ENCODE data around the gene HRAS. TPM values are rescaled to one million over a fixed set of nuclear protein-coding genes. Genes with fewer than 3 reads are reported as not detected.
"Not testable (repeated sequence)": the region's sequence is repeated elsewhere in the genome, so short reads cannot be mapped to it uniquely, and the experiment has no call there.

HRAS gene
- total RNA-seq, 2 experiments from 2014 or later = 51.7 to 63.5 TPM

DNA sequence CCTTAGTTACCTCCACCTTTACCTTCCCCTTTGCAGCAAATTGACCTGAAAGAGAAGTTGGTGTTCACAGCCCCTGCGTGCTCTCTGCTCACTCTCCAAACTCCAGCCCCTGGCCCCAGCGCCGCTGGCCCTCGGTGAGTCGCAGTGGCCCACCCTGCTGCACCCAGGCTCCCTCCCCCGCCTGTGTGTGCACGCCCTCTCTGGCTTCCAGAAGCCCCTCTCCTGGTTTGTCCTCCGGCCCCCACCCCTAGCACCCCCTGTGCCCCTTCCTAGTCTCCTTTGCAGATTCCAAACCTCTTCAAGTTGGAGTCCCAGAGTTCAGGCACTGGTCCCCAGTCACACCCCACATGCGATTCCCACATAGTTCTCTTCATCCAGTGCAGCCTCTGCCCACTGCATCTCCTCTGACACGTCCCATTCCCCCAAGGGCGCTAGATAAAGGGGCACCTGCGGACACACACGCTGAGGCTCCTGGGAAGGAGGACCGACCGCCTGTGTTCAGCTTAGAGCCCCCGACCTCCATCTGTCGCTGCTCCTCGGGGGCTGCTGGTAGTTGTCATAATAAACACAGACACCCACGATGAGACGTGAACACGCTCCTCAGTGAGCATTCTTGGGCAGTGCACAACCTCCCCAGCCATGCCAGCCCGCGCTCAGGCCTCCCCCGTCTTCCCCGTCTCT, 39.4 kb upstream of the HRAS start:
- peak overlapping the region; percentile 79 for H3K27ac Mint-ChIP-seq
- CTCF ChIA-PET = interaction anchor here (1.4 to 1.8 kb wide), 5 partner anchors 10 to 56 kb away, joined by 3 to 7 read pairs (median 4); no protein-coding TSS in a partner anchor
- peak overlapping the region; percentile 78 for H3K4me3 Mint-ChIP-seq
- DNase-seq = no peak
- H3K27me3 Mint-ChIP-seq = peaks cover 7% of the 10 kb centered on the region
- peaks cover 46% of the 10 kb centered on the region for H3K4me1 Mint-ChIP-seq
- peaks cover 9% of the 10 kb centered on the region for H3K36me3 Mint-ChIP-seq (ENCODE audit: low read depth)
- POLR2A ChIA-PET = interaction anchor here (0.6 kb wide), 2 partner anchors 35 to 48 kb away, joined by 3 to 8 read pairs; no protein-coding TSS in a partner anchor
- H3K9me3 Mint-ChIP-seq = no peaks in the 10 kb centered on the region

DNA sequence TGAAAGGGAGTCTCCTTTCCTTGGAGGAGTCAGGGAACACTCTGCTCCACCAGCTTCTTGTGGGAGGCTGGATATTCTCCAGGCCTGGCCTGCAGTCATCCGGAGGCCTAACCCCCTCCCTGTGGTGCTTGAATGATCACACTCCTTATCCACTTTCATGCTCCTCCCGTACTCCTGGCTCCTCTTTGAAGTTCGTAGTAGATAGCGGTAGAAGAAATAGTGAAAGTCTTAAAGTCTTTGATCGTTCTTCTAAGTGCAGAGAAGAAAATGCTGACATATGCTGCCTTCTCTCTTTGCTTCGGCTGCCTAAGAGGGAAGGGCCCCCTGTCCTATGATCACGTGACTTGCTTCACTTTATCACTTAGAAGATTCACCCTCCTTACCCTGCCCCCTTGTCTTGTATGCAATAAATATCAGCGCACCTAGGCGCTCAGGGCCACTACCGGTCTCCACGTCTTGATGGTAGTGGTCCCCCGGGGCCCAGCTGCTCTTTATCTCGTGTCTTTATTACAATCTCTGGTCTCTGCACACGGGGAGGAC, 38.7 kb upstream of the HRAS start:
- peak overlapping the region; percentile 78 for H3K4me3 Mint-ChIP-seq
- H3K9me3 Mint-ChIP-seq; H3K36me3 Mint-ChIP-seq (ENCODE audit: low read depth); H3K27me3 Mint-ChIP-seq; CTCF ChIA-PET; POLR2A ChIA-PET: not testable (repeated sequence)
- DNase-seq = peak; percentile 37
- H3K27ac Mint-ChIP-seq = peak overlapping the region; percentile 28
- peaks cover 39% of the 10 kb centered on the region for H3K4me1 Mint-ChIP-seq

DNA sequence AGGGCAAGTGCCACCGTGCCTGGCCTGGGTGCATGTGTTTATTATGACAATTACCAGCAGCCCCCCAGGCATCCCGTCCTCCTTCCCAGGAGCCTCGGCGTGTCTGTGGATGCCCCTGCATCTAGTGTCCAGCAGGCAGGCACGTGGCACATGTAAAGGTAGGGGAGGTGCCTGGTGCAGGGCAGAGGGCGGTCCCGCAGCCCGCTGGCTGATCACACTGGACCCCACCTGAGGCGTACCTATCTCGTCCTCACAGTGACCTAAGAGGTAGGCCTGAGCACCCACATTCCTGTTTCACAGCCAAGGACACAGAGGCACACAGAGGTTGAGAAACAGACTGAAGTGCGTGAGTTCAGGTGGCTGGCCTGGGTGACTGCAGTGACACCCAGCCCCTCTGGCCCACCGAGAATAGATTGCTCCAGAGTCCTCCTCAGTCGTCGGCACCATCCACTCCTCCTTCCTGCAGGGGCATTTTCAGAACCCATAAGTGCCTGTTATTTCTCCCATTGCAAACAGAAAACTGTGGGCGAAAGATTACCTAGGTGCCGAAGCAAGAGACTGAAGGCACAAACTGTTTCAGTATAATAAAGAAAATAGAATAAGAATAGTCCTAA, 37.9 kb upstream of the HRAS start:
- Mint-ChIP-seq H3K27me3 (peaks cover 7% of the 10 kb centered on the region), H3K4me1 (peaks cover 31% of the 10 kb centered on the region), H3K36me3 (ENCODE audit: low read depth) (peaks cover 4% of the 10 kb centered on the region), H3K27ac (no peak overlapping the region), H3K9me3 (no peaks in the 10 kb centered on the region), H3K4me3 (no peak overlapping the region)
- ChIA-PET CTCF (no interaction called here), POLR2A (no interaction called here)
- no peak for DNase-seq

DNA sequence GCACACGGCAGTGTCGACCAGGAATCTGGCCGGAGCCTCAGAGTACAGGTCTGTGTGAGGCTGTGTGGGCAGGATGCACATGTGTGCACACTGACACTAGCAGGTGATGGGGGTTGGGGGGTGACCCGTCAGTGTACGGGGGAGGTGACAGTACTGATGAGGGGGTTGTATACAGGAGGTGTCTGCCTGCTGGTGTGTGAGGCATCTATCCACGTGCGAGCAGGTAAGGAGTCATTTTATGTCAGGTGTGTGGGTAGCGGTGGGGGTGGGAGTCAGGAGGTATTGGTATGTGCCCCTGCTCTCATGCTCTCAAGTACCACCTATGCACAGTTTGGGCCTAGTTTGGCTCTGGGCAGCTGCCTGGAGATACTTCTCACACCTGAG, 36.4 kb upstream of the HRAS start:
- no peak overlapping the region for H3K27ac Mint-ChIP-seq
- DNase-seq = no peak
- ChIA-PET CTCF (no interaction called here), POLR2A (no interaction called here)
- H3K36me3 Mint-ChIP-seq (ENCODE audit: low read depth) = peaks cover 3% of the 10 kb centered on the region
- H3K4me3 Mint-ChIP-seq = no peak overlapping the region
- H3K27me3 Mint-ChIP-seq = peaks cover 7% of the 10 kb centered on the region
- H3K9me3 Mint-ChIP-seq = no peaks in the 10 kb centered on the region
- peaks cover 29% of the 10 kb centered on the region for H3K4me1 Mint-ChIP-seq

DNA sequence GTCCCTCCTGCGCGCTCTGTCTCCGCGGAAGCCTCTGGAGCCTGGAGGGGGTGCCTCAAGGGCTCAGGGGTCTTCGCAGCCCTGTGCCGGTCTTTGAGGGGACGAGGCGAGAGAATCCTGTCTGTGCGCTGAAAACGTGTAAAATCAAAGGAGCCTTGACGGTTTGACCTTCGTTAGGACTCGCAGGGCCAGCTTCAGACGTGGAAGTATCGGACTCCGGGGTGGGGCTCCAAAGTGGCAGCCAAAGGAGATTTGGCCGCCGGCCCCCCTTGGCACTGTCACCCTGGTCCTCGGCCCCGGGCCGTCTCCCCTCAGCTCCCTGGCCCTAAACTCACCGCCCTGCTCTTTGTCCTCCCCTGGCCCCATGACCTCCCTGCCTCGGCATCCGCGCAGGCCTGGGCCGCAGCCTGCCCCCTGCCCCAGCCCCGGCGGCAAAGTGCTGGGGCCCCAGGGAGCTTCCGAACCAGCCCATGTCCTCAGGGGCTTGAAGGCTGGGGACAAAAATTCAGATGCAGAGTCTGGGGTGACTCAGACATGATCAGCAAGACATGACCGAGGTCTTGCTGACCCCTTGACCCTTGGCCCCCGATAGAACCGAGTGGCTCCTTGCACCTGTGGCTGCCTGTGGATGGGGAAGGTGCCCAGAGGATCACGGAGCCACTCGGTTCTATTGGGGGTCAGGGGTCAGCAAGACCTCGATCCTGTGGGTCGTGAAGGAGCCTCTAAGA, 33.9 kb upstream of the HRAS start:
- no peaks in the 10 kb centered on the region for H3K9me3 Mint-ChIP-seq
- POLR2A ChIA-PET = no interaction called here
- CTCF ChIA-PET = interaction anchor here (0.6 to 1.7 kb wide), 5 partner anchors 14 to 1433 kb away, joined by 3 to 7 read pairs (median 3); no protein-coding TSS in a partner anchor
- peaks cover 3% of the 10 kb centered on the region for H3K36me3 Mint-ChIP-seq (ENCODE audit: low read depth)
- peak overlapping the region; percentile 79 for H3K4me3 Mint-ChIP-seq
- H3K27ac Mint-ChIP-seq = peak overlapping the region; percentile 88
- no peak for DNase-seq
- peaks cover 25% of the 10 kb centered on the region for H3K4me1 Mint-ChIP-seq
- peaks cover 3% of the 10 kb centered on the region for H3K27me3 Mint-ChIP-seq

DNA sequence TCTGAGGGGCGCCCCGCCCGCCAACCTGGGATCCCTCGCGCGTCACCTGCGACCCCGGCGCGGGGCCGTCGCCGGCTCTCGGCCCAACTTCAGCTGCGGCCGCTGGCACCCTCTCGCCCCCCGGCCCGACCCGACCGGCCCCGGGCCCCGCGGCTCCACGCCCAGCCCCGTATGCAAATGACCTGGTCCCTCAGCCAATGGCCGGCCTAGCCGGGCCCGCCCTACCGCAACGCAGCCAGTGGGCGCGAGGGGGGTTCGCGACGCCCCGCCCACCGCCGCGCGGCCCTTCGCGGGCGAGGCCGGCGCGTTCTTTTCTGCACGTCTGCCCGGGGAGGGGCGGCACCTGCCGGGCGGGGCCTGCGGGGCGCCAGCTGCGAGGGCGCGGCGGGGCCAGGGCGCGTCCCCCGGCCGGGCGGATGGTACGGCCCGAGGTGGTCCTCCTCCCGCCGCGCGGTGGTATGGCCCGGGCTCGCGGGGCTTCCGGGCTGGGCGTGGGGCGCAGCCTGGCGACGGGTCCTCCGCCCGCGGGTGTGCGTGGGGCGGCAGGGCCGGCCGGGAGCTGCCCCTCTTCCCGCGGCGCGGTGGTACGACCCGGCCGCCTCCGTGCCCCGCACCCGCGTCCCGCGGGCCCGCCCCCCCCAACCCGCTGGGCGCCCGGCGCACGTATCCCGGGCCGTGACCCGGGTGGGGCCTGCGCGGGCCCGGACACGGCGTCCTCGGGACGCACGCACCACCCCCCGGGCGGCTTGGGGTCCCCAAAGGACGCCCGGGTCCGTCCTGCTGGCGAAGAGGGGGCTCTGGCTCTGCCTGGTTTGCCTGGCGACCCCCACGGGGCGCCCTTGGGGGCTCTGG, 33.2 kb upstream of the HRAS start:
- DNase-seq = peak; percentile 94
- CTCF ChIA-PET = interaction anchor here (0.6 to 1.7 kb wide), 4 partner anchors 13 to 1434 kb away, joined by 3 to 7 read pairs (median 3); no protein-coding TSS in a partner anchor
- Mint-ChIP-seq H3K27ac (peak overlapping the region; percentile 88), H3K4me3 (peak overlapping the region; percentile 79), H3K36me3 (ENCODE audit: low read depth) (peaks cover 7% of the 10 kb centered on the region), H3K27me3 (no peaks in the 10 kb centered on the region), H3K9me3 (no peaks in the 10 kb centered on the region), H3K4me1 (peaks cover 23% of the 10 kb centered on the region)
- POLR2A ChIA-PET = no interaction called here

DNA sequence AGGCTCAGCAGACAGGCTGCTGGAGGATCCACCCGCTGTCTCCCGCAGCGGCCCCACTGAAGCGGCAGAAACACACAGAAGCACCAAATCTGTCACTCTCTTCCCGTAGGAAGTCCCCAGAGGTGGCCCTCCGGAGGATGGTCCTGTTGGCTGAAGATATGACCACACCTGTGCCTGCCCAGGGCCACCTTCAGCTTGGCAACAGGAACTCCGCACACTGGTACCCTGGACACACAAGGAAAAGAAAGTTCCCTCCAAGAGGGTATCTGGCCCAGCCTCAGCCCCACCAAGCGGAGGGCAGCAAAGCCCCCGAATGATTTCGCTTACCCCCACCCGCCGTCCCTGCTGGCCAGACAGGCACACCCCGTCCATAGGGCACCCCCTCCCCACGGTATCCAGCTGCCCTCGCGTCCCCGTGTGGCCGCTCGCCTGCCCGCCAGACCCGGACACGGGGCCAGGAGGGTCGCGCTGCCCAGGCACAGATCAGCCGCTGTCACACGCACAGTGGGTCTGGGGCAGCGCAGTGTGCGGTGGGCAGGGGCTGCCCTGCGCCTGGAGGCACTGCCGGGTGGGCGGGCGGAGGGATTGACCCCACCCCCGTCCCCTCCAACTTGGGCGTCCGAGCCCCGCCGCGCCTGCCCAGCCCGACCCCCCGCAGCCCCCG, 32.4 kb upstream of the HRAS start:
- Mint-ChIP-seq H3K27me3 (no peaks in the 10 kb centered on the region), H3K4me1 (peaks cover 22% of the 10 kb centered on the region), H3K36me3 (ENCODE audit: low read depth) (peaks cover 9% of the 10 kb centered on the region), H3K9me3 (no peaks in the 10 kb centered on the region), H3K27ac (peak overlapping the region; percentile 86), H3K4me3 (peak overlapping the region; percentile 85)
- DNase-seq = no peak
- CTCF ChIA-PET = interaction anchor here (0.5 to 1.9 kb wide), 5 partner anchors 10 to 49 kb away, joined by 3 to 7 read pairs (median 3); no protein-coding TSS in a partner anchor
- POLR2A ChIA-PET = no interaction called here

DNA sequence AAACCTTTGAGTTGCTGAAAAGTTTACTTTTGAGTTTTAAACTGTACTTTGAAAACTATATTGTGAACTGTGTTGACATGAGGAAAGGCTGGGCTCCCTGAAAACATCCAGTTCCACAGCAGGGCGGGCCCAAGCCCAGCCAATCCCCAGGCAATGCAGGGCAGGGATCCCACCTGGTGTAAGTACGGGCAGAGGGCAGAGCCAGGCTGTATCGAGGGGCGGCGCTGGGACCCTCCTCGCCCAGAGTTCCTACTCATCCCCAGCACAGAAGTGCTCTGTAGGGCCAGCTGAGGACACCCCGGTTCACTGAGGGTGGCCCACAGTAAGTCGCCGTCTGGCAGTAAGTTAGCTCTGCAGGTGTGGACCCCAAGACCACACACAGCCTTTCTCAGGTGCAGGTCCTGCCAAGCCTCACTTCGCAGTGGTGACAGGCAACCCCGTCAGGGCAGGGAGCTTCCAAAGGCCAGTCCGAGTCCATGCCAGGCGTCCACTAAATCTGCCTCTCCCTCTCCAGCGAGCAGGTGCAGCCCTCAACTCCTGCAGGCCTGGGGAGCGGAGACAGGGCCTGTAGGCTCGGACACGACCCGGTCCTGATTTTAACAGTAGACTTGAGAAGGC, 31.7 kb upstream of the HRAS start:
- no peaks in the 10 kb centered on the region for H3K9me3 Mint-ChIP-seq
- peaks cover 9% of the 10 kb centered on the region for H3K36me3 Mint-ChIP-seq (ENCODE audit: low read depth)
- peak overlapping the region; percentile 85 for H3K4me3 Mint-ChIP-seq
- peaks cover 22% of the 10 kb centered on the region for H3K4me1 Mint-ChIP-seq
- ChIA-PET CTCF (interaction anchor here (0.5 to 2.0 kb wide), 8 partner anchors 9 to 1001 kb away, joined by 3 to 11 read pairs (median 3); partner anchors contain the start of gene HRAS), POLR2A (no interaction called here)
- DNase-seq = no peak
- no peaks in the 10 kb centered on the region for H3K27me3 Mint-ChIP-seq
- H3K27ac Mint-ChIP-seq = peak overlapping the region; percentile 86

DNA sequence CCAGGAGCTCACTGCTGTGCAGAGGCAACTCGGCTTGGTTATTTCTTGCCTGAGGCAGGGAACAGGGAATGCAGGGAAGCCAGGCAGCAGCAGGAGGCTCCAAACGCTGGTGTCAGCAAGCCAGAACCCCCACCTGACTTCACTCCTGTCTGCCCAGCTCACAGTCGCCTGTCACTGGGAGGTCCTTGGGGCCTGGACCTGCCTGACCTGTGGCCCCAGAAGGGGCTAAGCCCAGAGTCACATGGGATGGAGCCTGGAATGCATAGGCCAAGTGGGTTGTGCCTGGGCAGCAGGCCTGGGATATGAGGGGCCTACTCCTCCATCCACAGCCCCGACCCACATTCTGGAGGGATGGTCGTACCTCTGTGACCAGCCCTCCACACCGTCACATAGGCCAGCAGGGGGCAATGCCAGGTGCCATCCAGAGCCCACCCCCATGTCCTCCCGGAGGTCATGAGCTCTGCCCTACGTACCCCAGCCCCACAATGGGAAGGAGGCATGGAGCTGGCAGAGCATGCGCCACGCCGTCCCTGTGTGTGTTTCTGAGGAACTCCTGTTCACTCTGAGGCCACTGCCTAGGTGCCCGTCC, 30.6 kb upstream of the HRAS start:
- no peak overlapping the region for H3K27ac Mint-ChIP-seq
- peaks cover 24% of the 10 kb centered on the region for H3K4me1 Mint-ChIP-seq
- ChIA-PET CTCF (interaction anchor here (1.2 to 2.2 kb wide), 5 partner anchors 8 to 47 kb away, joined by 3 to 11 read pairs (median 5); partner anchors contain the start of gene HRAS), POLR2A (no interaction called here)
- H3K27me3 Mint-ChIP-seq = no peaks in the 10 kb centered on the region
- peaks cover 9% of the 10 kb centered on the region for H3K36me3 Mint-ChIP-seq (ENCODE audit: low read depth)
- no peak overlapping the region for H3K4me3 Mint-ChIP-seq
- H3K9me3 Mint-ChIP-seq = no peaks in the 10 kb centered on the region
- no peak for DNase-seq

DNA sequence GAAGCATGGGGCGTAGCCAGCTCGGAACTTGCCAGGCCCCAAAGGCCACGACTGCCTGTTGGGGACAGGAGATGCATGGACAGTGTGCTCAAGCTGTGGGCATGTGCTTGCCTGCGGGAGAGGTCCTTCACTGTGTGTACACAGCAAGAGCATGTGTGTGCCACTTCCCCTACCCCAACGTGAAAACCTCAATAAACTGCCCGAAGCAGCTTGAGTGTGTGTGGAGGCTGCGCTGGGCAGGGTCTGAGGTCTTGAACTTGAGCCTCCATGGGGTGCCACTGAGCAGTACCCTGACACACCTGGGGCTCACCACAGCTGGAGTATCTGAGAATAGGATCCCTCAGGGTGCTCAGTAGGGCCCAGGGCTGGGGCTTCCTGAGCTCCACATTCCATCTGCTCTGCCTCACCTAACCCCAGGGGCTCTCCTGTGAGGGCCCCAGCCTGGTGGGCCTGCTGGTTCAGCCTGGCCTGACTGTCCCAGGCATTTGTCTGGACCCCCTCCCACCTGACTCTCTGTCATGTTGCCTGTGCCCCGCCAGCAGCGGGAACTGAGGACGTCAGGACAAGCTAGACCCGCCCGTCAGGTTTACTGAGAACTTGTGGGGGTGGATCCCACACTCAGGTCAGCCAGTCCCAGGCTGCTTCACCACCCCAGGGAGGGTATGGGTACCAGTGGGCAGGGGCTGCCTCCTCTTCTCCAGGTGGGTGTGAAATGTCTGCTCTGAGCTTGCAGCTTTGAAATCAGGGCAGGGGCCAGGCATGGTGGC, 28.6 kb upstream of the HRAS start:
- ChIA-PET CTCF (interaction anchor here (0.5 to 2.1 kb wide), 4 partner anchors 9 to 21 kb away, joined by 3 to 12 read pairs (median 4); partner anchors contain the start of gene PHRF1), POLR2A (no interaction called here)
- peaks cover 9% of the 10 kb centered on the region for H3K36me3 Mint-ChIP-seq (ENCODE audit: low read depth)
- H3K9me3 Mint-ChIP-seq = no peaks in the 10 kb centered on the region
- no peak overlapping the region for H3K4me3 Mint-ChIP-seq
- no peak overlapping the region for H3K27ac Mint-ChIP-seq
- peaks cover 2% of the 10 kb centered on the region for H3K27me3 Mint-ChIP-seq
- DNase-seq = no peak
- peaks cover 27% of the 10 kb centered on the region for H3K4me1 Mint-ChIP-seq
